H9 (cell line): ENCODE measurements around the gene EFCAB6. TPM values are rescaled to one million over a fixed set of nuclear protein-coding genes. Genes with fewer than 3 reads are reported as not detected.

Experiments
- DNase-seq: peaks from one replicate; pipeline ENCODE4 v3.0.0-alpha.2; 2017
- H2AFZ ChIP-seq: one replicate; pipeline ENCODE4 v1.6.1; 2013; ENCODE audit warnings: mild to moderate bottlenecking, low read length, control low read depth, moderate library complexity
- H2AK5ac ChIP-seq: 2 replicates; pipeline ENCODE4 v1.6.1; 2013; ENCODE audit warnings: low read length, control low read depth, mixed read lengths; ENCODE audit not compliant: insufficient read length
- H2BK120ac ChIP-seq: one replicate; pipeline ENCODE4 v1.6.1; 2013; ENCODE audit warnings: low read depth, mild to moderate bottlenecking, low read length, control low read depth, inconsistent platforms; ENCODE audit not compliant: poor library complexity, severe bottlenecking
- H2BK12ac ChIP-seq: 2 replicates; pipeline ENCODE4 v1.6.1; 2013; ENCODE audit warnings: low read length, control low read depth, mixed read lengths, low read depth; ENCODE audit not compliant: insufficient read length
- H2BK15ac ChIP-seq: 2 replicates; pipeline ENCODE4 v1.6.1; 2013; ENCODE audit warnings: low read depth, low read length, control low read depth
- H2BK20ac ChIP-seq: one replicate; pipeline ENCODE4 v1.6.1; 2013; ENCODE audit warnings: low read depth, mild to moderate bottlenecking, low read length, control low read depth, inconsistent platforms; ENCODE audit not compliant: poor library complexity, severe bottlenecking
- H2BK5ac ChIP-seq: 2 replicates; pipeline ENCODE4 v1.6.1; 2013; ENCODE audit warnings: low read length, control low read depth, mixed read lengths; ENCODE audit not compliant: insufficient read length
- H3K14ac ChIP-seq: 2 replicates; pipeline ENCODE4 v1.6.1; 2013; ENCODE audit warnings: low read length, control low read depth; ENCODE audit not compliant: insufficient read depth
- H3K18ac ChIP-seq: 2 replicates; pipeline ENCODE4 v1.6.1; 2013; ENCODE audit warnings: low read depth, mild to moderate bottlenecking, mixed read lengths, low read length, control low read depth; ENCODE audit not compliant: insufficient read length
- H3K23ac ChIP-seq: 2 replicates; pipeline ENCODE4 v1.6.1; 2013; ENCODE audit warnings: low read length, control low read depth, mixed read lengths, low read depth; ENCODE audit not compliant: insufficient read length
- H3K23me2 ChIP-seq: 2 replicates; pipeline ENCODE4 v1.6.1; 2013; ENCODE audit warnings: low read depth, mild to moderate bottlenecking, mixed read lengths, low read length, control low read depth; ENCODE audit not compliant: insufficient read length, poor library complexity, severe bottlenecking
- H3K27ac ChIP-seq: 2 replicates; pipeline ENCODE4 v1.5.1; 2013; ENCODE audit warnings: low read length, control low read depth, mixed read lengths, low read depth; ENCODE audit not compliant: insufficient read length
- H3K27me3 ChIP-seq: 2 replicates; pipeline ENCODE4 v1.6.1; 2013; ENCODE audit warnings: low read length, control low read depth, inconsistent platforms; ENCODE audit not compliant: insufficient read depth
- H3K4ac ChIP-seq: 2 replicates; pipeline ENCODE4 v1.6.1; 2013; ENCODE audit warnings: low read depth, mild to moderate bottlenecking, control low read depth, inconsistent platforms, low read length, moderate library complexity
- H3K4me1 ChIP-seq: 2 replicates; pipeline ENCODE4 v1.6.1; 2013; ENCODE audit warnings: low read length, control low read depth, inconsistent platforms; ENCODE audit not compliant: insufficient read depth
- H3K4me2 ChIP-seq: 2 replicates; pipeline ENCODE4 v1.6.1; 2013; ENCODE audit warnings: low read length, control low read depth, mixed read lengths; ENCODE audit not compliant: insufficient read length, insufficient read depth
- H3K56ac ChIP-seq: 2 replicates; pipeline ENCODE4 v1.6.1; 2013; ENCODE audit warnings: low read depth, mild to moderate bottlenecking, mixed read lengths, low read length, control low read depth; ENCODE audit not compliant: insufficient read length
- H3K79me1 ChIP-seq: 2 replicates; pipeline ENCODE4 v1.6.1; 2013; ENCODE audit warnings: low read depth, mild to moderate bottlenecking, moderate library complexity, low read length, control low read depth, inconsistent platforms; ENCODE audit not compliant: insufficient read depth, poor library complexity, severe bottlenecking
- H3K79me2 ChIP-seq: 2 replicates; pipeline ENCODE4 v1.6.1; 2013; ENCODE audit warnings: low read length, control low read depth, inconsistent platforms; ENCODE audit not compliant: insufficient read depth
- H3K9ac ChIP-seq: 2 replicates; pipeline ENCODE4 v1.6.1; 2013; ENCODE audit warnings: low read length, control low read depth, mixed read lengths; ENCODE audit not compliant: insufficient read length; ENCODE audit errors: extremely low read depth
- H3K9me3 ChIP-seq: one replicate; pipeline ENCODE4 v1.6.1; 2013; ENCODE audit warnings: low read depth, low read length, inconsistent platforms; ENCODE audit not compliant: control insufficient read depth
- H3T11ph ChIP-seq: one replicate; pipeline ENCODE4 v1.6.1; 2013; ENCODE audit warnings: mild to moderate bottlenecking, low read length, control low read depth, inconsistent platforms
- H4K20me1 ChIP-seq: one replicate; pipeline ENCODE4 v1.6.1; 2013; ENCODE audit not compliant: control insufficient read depth, insufficient read length, insufficient read depth
- H4K5ac ChIP-seq: 2 replicates; pipeline ENCODE4 v1.6.1; 2013; ENCODE audit warnings: low read depth, mild to moderate bottlenecking, mixed read lengths, low read length, control low read depth; ENCODE audit not compliant: insufficient read length
- H4K8ac ChIP-seq: replicated peaks from 2 replicates; pipeline ENCODE4 v1.6.1; 2013; ENCODE audit warnings: low read length, control low read depth, mixed read lengths, low read depth; ENCODE audit not compliant: insufficient read length
- H4K91ac ChIP-seq: 2 replicates; pipeline ENCODE4 v1.6.1; 2013; ENCODE audit warnings: low read depth, mild to moderate bottlenecking, moderate library complexity, mixed read lengths, low read length, control low read depth; ENCODE audit not compliant: insufficient read length
- H3K27ac Mint-ChIP-seq, 3 experiments: 2 replicates in 2 of 3; 3 replicates in 1 of 3; pipeline ENCODE4 v1.8.0; 2020 to 2021; ENCODE audit warnings: mixed read lengths in 3 of 3, mild to moderate bottlenecking in 1 of 3, moderate library complexity in 1 of 3
- H3K27me3 Mint-ChIP-seq: 2 replicates; pipeline ENCODE4 v1.8.0; 2021; ENCODE audit warnings: low read depth, mild to moderate bottlenecking, moderate library complexity, mixed read lengths
- H3K36me3 Mint-ChIP-seq, 3 experiments: 2 replicates in 2 of 3; 3 replicates in 1 of 3; pipeline ENCODE4 v1.8.0; 2020 to 2021; ENCODE audit warnings: low read depth in 3 of 3, mixed read lengths in 3 of 3; ENCODE audit not compliant: insufficient read depth in 1 of 3
- H3K4me1 Mint-ChIP-seq, 2 experiments: 2 replicates each; pipeline ENCODE4 v1.8.0; 2020; ENCODE audit warnings: mixed read lengths in 2 of 2
- H3K4me3 Mint-ChIP-seq, 2 experiments: 2 replicates in 1 of 2; 3 replicates in 1 of 2; pipeline ENCODE4 v1.8.0; 2020 to 2021; ENCODE audit warnings: mild to moderate bottlenecking in 2 of 2, mixed read lengths in 2 of 2, moderate library complexity in 1 of 2
- H3K9me3 Mint-ChIP-seq, 2 experiments: 2 replicates in 1 of 2; 3 replicates in 1 of 2; pipeline ENCODE4 v1.8.0; 2020; ENCODE audit warnings: mild to moderate bottlenecking in 2 of 2, mixed read lengths in 2 of 2, moderate library complexity in 1 of 2
- CTCF ChIP-seq: fragments of 200-600 bp; sonication (generic); conservative IDR thresholded peaks from 3 replicates; pipeline ENCODE4 v1.8.0; 2021; ENCODE audit warnings: antibody characterized with exemption, mild to moderate bottlenecking
- WGBS: extraction: QIAGEN DNeasy Blood & Tissue Kit; methylation state at CpG from one replicate; pipeline ENCODE4 v1.1.7; 2013; ENCODE audit warnings: missing lambda C conversion rate, low lambda C conversion rate, mixed read lengths; ENCODE audit not compliant: insufficient read length; ENCODE audit errors: extremely low coverage; 5-methylcytosine and 5-hydroxymethylcytosine counted together
- total RNA-seq: library from RNA; stranded (reverse); gene quantifications from 2 replicates; pipeline ENCODE4 v1.2.1, GENCODE V29; 2021

EFCAB6 gene
- total RNA-seq, 1 experiment from 2014 or later = 0.31 TPM

- Mint-ChIP-seq H3K4me3 (no peak overlapping the region), H3K27ac (no peak overlapping the region), H3K36me3 (no peaks in the 10 kb centered on the region), H3K4me1 (peaks cover 0 to 9% of the 10 kb centered on the region in 2 experiments; a peak in 2 of 4 replicates), H3K9me3 (no peaks in the 10 kb centered on the region), H3K27me3 (peaks cover 4% of the 10 kb centered on the region)
- no peak overlapping the region for H3K4me2 ChIP-seq
- H4K91ac ChIP-seq = no peak overlapping the region
- no peaks in the 10 kb centered on the region for H3K79me1 ChIP-seq
- no CpG with 5 or more reads among the region's 9 CpGs for WGBS
- H3K23ac ChIP-seq = no peak overlapping the region
- TF ChIP-seq CTCF = no peak
- H3K4ac ChIP-seq = no peak overlapping the region
- no peak overlapping the region for H3K56ac ChIP-seq
- H3K27me3 ChIP-seq = no peaks in the 10 kb centered on the region
- no peak overlapping the region for H2BK15ac ChIP-seq
- no peak overlapping the region for H4K5ac ChIP-seq
- no peaks in the 10 kb centered on the region for H3K23me2 ChIP-seq
- H3K9me3 ChIP-seq = no peaks in the 10 kb centered on the region
- no peak overlapping the region for H3K18ac ChIP-seq
- H3K9ac ChIP-seq = no peak overlapping the region
- no peaks in the 10 kb centered on the region for H3K4me1 ChIP-seq
- DNase-seq = no peak
- no peak overlapping the region for H3T11ph ChIP-seq
- H3K14ac ChIP-seq = no peak overlapping the region
- H2BK120ac ChIP-seq = no peak overlapping the region
- no peak overlapping the region for H2BK5ac ChIP-seq
- no peak overlapping the region for H3K27ac ChIP-seq
- H2AFZ ChIP-seq = no peak overlapping the region
- H4K8ac ChIP-seq = no peak overlapping the region
- no peak overlapping the region for H2AK5ac ChIP-seq
- no peaks in the 10 kb centered on the region for H3K79me2 ChIP-seq
- H2BK20ac ChIP-seq = no peak overlapping the region
- no peak overlapping the region for H2BK12ac ChIP-seq
- H4K20me1 ChIP-seq = no peaks in the 10 kb centered on the region
These were observed 282.2 kb downstream of the EFCAB6 start for GRCh38 chr22:43529934-43530333.
